Peyer's patch (tissue), 4 donors: ENCODE data around the gene MYT1. TPM values are rescaled to one million over a fixed set of nuclear protein-coding genes. Genes with fewer than 3 reads are reported as not detected.

ENCODE experiments used
- DNase-seq, 3 donors: peaks; one replicate each; pipeline ENCODE4 v3.0.0-alpha.2; 2017 to 2019
- H3K27ac ChIP-seq, 4 donors: fragments of 200-600 bp; sonication (generic); one replicate each; pipeline ENCODE4 v1.5.1; 2016 to 2019
- H3K27me3 ChIP-seq, 2 donors: fragments of 200-600 bp; sonication (generic); one replicate each; pipeline ENCODE4 v1.5.1; 2019
- H3K36me3 ChIP-seq, 3 donors: fragments of 200-600 bp; sonication (generic); one replicate each; pipeline ENCODE4 v1.5.1; 2016 to 2019
- H3K4me1 ChIP-seq, 4 donors: fragments of 200-600 bp; sonication (generic); one replicate each; pipeline ENCODE4 v1.5.1; 2016 to 2019
- H3K4me3 ChIP-seq, 4 donors: fragments of 200-600 bp; sonication (generic); 1 replicate in 3 of 4; 2 replicates in 1 of 4; pipeline ENCODE4 v1.5.1; 2016 to 2019; ENCODE audit warnings: mild to moderate bottlenecking in 1 of 4
- H3K9me3 ChIP-seq, 4 donors: fragments of 200-600 bp; sonication (generic); one replicate each; pipeline ENCODE4 v1.5.1; 2016 to 2019; ENCODE audit warnings: mild to moderate bottlenecking in 1 of 4
- CTCF ChIP-seq, 6 experiments: fragments of 450-650 bp in 4 of 6; fragments of 200-600 bp in 2 of 6; sonication (generic) in 1 of 6; IDR thresholded peaks; one replicate each; pipeline ENCODE4 v1.5.1; 2017 to 2019; ENCODE audit warnings: antibody characterized with exemption in 6 of 6, mild to moderate bottlenecking in 3 of 6, moderate library complexity in 1 of 6
- POLR2A ChIP-seq, 2 donors: fragments of 450-650 bp; IDR thresholded peaks; one replicate each; pipeline ENCODE4 v1.5.1; 2017; ENCODE audit warnings: antibody characterized with exemption in 2 of 2, mild to moderate bottlenecking in 2 of 2, moderate library complexity in 2 of 2
- total RNA-seq, 4 donors: library from RNA; depleted of rRNA; stranded (reverse); fragments of >200 nt; gene quantifications; one replicate each; pipeline ENCODE4 v1.1.0, GENCODE V29; 2016

The MYT1 gene
- total RNA-seq, 4 donors from 2014 or later = 0.18 to 0.83 TPM; not detected in 2

DNA sequence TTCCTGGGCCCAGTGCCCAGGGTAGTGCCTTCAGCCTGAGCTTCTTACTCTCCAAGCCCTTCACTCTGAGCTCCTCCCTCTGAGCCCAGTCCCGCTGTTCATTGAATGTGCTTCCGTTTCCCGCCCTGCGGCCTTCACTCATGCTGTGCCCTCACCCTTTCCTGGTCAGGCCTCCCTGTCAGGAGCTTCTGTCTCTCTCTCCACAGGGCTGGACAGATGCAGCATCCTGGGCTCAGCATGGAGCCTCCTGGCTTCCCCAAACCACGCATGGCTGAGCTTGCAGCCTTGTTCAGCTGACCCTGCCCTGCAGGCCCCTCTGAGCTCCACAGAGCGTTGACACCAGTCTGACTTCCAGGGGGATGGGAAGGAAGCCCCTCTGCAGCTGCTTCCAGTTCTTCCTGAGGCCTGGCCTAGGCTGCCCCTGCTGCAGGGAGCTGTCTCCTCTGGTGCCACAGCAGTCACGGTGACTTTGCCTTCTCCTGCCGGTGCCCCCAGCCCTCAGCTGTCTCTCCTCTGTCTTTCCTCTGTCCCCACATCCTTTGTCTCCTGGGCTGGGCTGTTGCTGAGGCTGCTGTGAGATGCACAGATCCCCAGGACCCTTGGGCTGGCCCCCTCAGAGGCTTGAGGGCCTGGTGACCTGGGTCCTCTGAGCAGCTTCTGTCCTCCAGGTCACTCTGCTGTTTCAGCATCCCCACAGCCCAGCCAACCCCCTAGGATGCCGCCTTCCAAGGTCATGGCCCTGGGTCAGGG is 7.9 kb upstream of the MYT1 start:
- DNase-seq = no peak
- Histone ChIP-seq H3K27me3 (no peaks in the 10 kb centered on the region), H3K9me3 (no peaks in the 10 kb centered on the region), H3K27ac (no peak overlapping the region), H3K4me1 (no peaks in the 10 kb centered on the region), H3K4me3 (no peak overlapping the region), H3K36me3 (no peaks in the 10 kb centered on the region)
- TF ChIP-seq POLR2A (IDR thresholded peaks at IDR 0.05) (no peak), CTCF (IDR thresholded peaks at IDR 0.05) (no peak)

DNA sequence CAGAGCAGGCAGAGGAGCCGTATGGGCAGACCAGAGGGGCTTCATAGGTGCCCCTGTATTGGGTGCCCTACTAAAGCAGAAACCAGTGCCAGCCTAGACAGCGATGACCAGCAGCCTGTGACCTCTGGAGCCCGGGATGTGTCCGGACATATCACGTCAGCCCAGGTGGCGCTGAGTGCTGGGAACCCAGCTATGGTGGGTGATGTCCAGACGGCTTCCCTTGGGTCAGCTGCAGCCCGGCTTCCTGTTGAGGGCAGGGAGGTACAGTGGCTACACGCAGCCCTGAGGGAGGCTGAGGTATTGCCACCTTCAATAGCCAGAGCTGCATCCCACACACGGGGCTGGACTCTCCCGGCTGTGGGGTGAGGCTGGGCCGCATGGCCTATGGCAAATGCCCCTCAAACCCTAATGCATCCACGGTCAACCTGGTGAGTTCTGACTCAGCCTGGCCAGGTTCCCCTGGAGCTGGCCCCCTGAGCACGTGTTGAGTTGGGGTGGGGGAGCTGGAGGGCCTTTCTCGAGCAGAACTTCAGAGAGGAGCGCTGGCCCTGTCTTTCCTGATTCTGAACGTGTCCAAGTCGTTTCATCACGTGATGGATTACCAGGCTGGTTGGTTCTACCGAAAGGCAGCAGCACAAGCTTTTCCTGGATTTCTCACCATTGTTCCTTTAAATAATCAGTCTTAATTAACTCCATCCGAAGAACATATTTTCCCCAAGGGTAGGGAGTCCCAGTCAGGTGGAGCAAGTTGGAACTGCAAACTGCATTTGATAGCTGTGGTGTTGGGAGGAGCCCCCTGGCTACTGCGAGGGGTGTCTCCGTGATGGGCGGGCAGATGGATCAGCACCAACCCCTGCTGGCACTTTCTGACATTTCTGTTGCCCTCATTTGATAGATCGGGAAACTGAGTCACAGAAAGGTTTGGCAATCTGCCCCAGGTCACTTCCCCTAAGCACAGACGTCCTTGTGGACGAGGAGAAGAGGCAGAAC is 7.1 kb upstream of the MYT1 start:
- Histone ChIP-seq H3K4me1 (no peaks in the 10 kb centered on the region), H3K27ac (no peak overlapping the region), H3K9me3 (no peaks in the 10 kb centered on the region), H3K4me3 (no peak overlapping the region), H3K36me3 (no peaks in the 10 kb centered on the region), H3K27me3 (no peaks in the 10 kb centered on the region)
- no peak for DNase-seq
- TF ChIP-seq POLR2A (IDR thresholded peaks at IDR 0.05) = no peak
- no peak for TF ChIP-seq CTCF (IDR thresholded peaks at IDR 0.05)

- Histone ChIP-seq H3K27ac (no peak overlapping the region), H3K9me3 (no peaks in the 10 kb centered on the region), H3K4me1 (no peaks in the 10 kb centered on the region), H3K36me3 (no peaks in the 10 kb centered on the region), H3K27me3 (no peaks in the 10 kb centered on the region), H3K4me3 (no peak overlapping the region)
- TF ChIP-seq POLR2A (IDR thresholded peaks at IDR 0.05) (no peak), CTCF (IDR thresholded peaks at IDR 0.05) (no peak)
- DNase-seq = no peak
Observed at GRCh38 chr20:64157878-64158277, 6.4 kb upstream of the MYT1 start.

- Histone ChIP-seq H3K27ac (no peak overlapping the region), H3K4me3 (no peak overlapping the region), H3K36me3 (no peaks in the 10 kb centered on the region), H3K4me1 (no peaks in the 10 kb centered on the region), H3K27me3 (no peaks in the 10 kb centered on the region), H3K9me3 (no peaks in the 10 kb centered on the region)
- no peak for DNase-seq
- TF ChIP-seq POLR2A (IDR thresholded peaks at IDR 0.05) = no peak
- TF ChIP-seq CTCF (IDR thresholded peaks at IDR 0.05) = no peak
Observed at GRCh38 chr20:64158346-64159285, 5.6 kb upstream of the MYT1 start.

GRCh38 chr20:64159286-64159680 is 5.0 kb upstream of the MYT1 start:
- no peaks in the 10 kb centered on the region for H3K9me3 ChIP-seq

More at GRCh38 chr20:64159286-64159680, 5.0 kb upstream of the MYT1 start:
- no peak for DNase-seq
- Histone ChIP-seq H3K4me1 (no peaks in the 10 kb centered on the region), H3K36me3 (no peaks in the 10 kb centered on the region), H3K4me3 (no peak overlapping the region), H3K27me3 (no peaks in the 10 kb centered on the region), H3K27ac (no peak overlapping the region)
- no peak for TF ChIP-seq POLR2A (IDR thresholded peaks at IDR 0.05)
